Fibroblast of pulmonary artery (primary cell): Measurements from ENCODE around the gene FNIP1.

Experiments used
- DNase-seq: peaks from one replicate; pipeline ENCODE4 v3.0.0-alpha.2; 2010; ENCODE audit warnings: low read depth
- H3K4me3 ChIP-seq: replicated peaks from 2 replicates; pipeline ENCODE4 v1.5.1; 2011; ENCODE audit warnings: low read depth, mild to moderate bottlenecking, control low read depth, low read length, moderate library complexity
- CTCF ChIP-seq: IDR thresholded peaks from 2 replicates; pipeline ENCODE4 v1.5.1; 2011; ENCODE audit warnings: mild to moderate bottlenecking, control low read depth, low read length, inconsistent platforms; ENCODE audit errors: missing control alignments

Gene FNIP1

GRCh38 chr5:131609774-131610173, 187.0 kb downstream of the FNIP1 start:
- peak; percentile 31 for DNase-seq
- H3K4me3 ChIP-seq: no peak overlapping the region
- TF ChIP-seq CTCF: no peak

- TF ChIP-seq CTCF: no peak
- H3K4me3 ChIP-seq: no peak overlapping the region
- no peak for DNase-seq
These were observed 188.2 kb downstream of the FNIP1 start for GRCh38 chr5:131608597-131608996.

GRCh38 chr5:131607903-131608540, 188.8 kb downstream of the FNIP1 start:
- DNase-seq: peak; percentile 57
- H3K4me3 ChIP-seq: no peak overlapping the region
- no peak for TF ChIP-seq CTCF

- TF ChIP-seq CTCF: no peak
- no peak overlapping the region for H3K4me3 ChIP-seq
- no peak for DNase-seq
These were observed 189.4 kb downstream of the FNIP1 start for GRCh38 chr5:131607418-131607817.

- no peak for DNase-seq
- H3K4me3 ChIP-seq: no peak overlapping the region
- TF ChIP-seq CTCF: no peak
These were observed 191.7 kb downstream of the FNIP1 start for GRCh38 chr5:131605086-131605485.

- DNase-seq: no peak
- TF ChIP-seq CTCF: no peak
- no peak overlapping the region for H3K4me3 ChIP-seq
These were observed 201.5 kb downstream of the FNIP1 start for GRCh38 chr5:131595088-131596033.
